ENCODE results near the gene TIAM2.
"Not testable (repeated sequence)": the region's sequence is repeated elsewhere in the genome, so short reads cannot be mapped to it uniquely, and the experiment has no call there.

TIAM2 gene

GRCh38 chr6:154995254-154996015 lies at the start of gene TIAM2:
TSS of gene TIAM2 (plus strand) at chr6:154995315. CDS start at chr6:155129224, 133,909 bp downstream.
- no peak for FAIRE-seq

GRCh38 chr6:154950979-154951344 lies 44.2 kb upstream of the TIAM2 start:
- no peak for FAIRE-seq

GRCh38 chr6:154951345-154952200 lies 43.5 kb upstream of the TIAM2 start:
- no peak for FAIRE-seq

GRCh38 chr6:154953644-154954043 lies 41.5 kb upstream of the TIAM2 start:
- no peak for FAIRE-seq

GRCh38 chr6:154954347-154954746 lies 40.8 kb upstream of the TIAM2 start:
- no peak for FAIRE-seq

- FAIRE-seq = no peak
These were observed 38.2 kb upstream of the TIAM2 start for GRCh38 chr6:154956771-154957522.

- no peak for FAIRE-seq
These were observed 36.6 kb upstream of the TIAM2 start for GRCh38 chr6:154958469-154958868.

- no peak for FAIRE-seq
These were observed 34.7 kb upstream of the TIAM2 start for GRCh38 chr6:154960299-154960843.

GRCh38 chr6:154960854-154961530 lies 34.1 kb upstream of the TIAM2 start:
- FAIRE-seq = no peak

- no peak for FAIRE-seq
These were observed 32.4 kb upstream of the TIAM2 start for GRCh38 chr6:154962753-154963152.

GRCh38 chr6:154966065-154966770 lies 28.9 kb upstream of the TIAM2 start:
- FAIRE-seq = not testable (repeated sequence)

- no peak for FAIRE-seq
These were observed 25.3 kb upstream of the TIAM2 start for GRCh38 chr6:154969796-154970195.

- FAIRE-seq = no peak
These were observed 20.5 kb upstream of the TIAM2 start for GRCh38 chr6:154974485-154975149.

GRCh38 chr6:154977588-154977987 lies 17.5 kb upstream of the TIAM2 start:
- no peak for FAIRE-seq

GRCh38 chr6:154980273-154981078 lies 14.6 kb upstream of the TIAM2 start:
- no peak for FAIRE-seq

GRCh38 chr6:154981079-154981870 lies 13.8 kb upstream of the TIAM2 start:
- FAIRE-seq = no peak

GRCh38 chr6:154984146-154984545 lies 11.0 kb upstream of the TIAM2 start:
- FAIRE-seq = no peak

GRCh38 chr6:154986787-154987235 lies 8.3 kb upstream of the TIAM2 start:
- no peak for FAIRE-seq

- no peak for FAIRE-seq
These were observed 5.7 kb upstream of the TIAM2 start for GRCh38 chr6:154989448-154989847.

Measured in colon (tissue), 2 donors.